Measurements from ENCODE around the gene FAM170B.

DNA sequence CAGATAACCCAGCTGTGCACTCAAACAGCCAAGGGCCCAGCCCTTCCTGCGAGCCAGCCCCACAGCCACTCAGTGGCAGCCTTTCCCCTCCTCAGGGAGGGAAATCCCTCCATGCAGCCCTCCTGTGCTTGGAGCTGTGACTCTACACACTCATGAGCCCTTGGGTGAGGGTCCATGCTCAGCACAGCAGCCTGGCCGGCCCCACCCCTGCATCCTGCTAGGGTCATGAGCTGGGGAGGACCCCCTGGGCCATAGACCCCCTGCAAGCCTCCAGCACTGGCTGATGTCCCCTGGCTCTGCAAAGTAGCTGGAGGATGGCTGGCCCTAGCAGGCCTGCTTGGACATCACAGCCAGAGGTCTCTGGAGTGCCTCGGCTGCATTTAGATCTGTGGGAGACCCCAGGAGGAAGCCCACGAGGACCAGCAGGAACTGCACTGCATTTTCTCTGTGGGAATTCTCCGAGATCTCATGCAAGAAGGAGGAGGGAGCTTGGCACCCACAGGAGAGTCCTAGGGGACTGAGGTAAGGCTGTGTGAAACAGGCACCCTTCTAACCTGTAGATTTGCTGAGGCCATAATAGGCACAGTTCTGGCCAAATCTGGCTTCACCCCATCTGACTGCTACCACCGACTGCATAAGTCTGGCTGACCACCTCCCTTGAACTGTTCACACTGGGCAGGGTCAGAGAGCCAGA lies 37.0 kb upstream of the FAM170B start:
- TF ChIP-seq, protein P1, sequence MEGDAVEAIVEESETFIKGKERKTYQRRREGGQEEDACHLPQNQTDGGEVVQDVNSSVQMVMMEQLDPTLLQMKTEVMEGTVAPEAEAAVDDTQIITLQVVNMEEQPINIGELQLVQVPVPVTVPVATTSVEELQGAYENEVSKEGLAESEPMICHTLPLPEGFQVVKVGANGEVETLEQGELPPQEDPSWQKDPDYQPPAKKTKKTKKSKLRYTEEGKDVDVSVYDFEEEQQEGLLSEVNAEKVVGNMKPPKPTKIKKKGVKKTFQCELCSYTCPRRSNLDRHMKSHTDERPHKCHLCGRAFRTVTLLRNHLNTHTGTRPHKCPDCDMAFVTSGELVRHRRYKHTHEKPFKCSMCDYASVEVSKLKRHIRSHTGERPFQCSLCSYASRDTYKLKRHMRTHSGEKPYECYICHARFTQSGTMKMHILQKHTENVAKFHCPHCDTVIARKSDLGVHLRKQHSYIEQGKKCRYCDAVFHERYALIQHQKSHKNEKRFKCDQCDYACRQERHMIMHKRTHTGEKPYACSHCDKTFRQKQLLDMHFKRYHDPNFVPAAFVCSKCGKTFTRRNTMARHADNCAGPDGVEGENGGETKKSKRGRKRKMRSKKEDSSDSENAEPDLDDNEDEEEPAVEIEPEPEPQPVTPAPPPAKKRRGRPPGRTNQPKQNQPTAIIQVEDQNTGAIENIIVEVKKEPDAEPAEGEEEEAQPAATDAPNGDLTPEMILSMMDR (IDR thresholded peaks at IDR 0.05) = no peak
- TF ChIP-seq POLR2A (IDR thresholded peaks at IDR 0.05) = no peak
